Nephron (organoid): ENCODE results near the gene TRPC4.
A peak's percentile ranks its signal among the peaks of the same experiment; 100 is the strongest.

ENCODE experiments used
- H3K27ac Mint-ChIP-seq, 3 experiments: 2 replicates each; pipeline ENCODE4 v1.8.0; 2020; ENCODE audit warnings: mixed read lengths in 3 of 3, mild to moderate bottlenecking in 2 of 3, moderate library complexity in 1 of 3
- H3K27me3 Mint-ChIP-seq: 2 replicates; pipeline ENCODE4 v1.8.0; 2021; ENCODE audit warnings: low read depth, mild to moderate bottlenecking, moderate library complexity, mixed read lengths
- H3K36me3 Mint-ChIP-seq: 2 replicates; pipeline ENCODE4 v1.8.0; 2020; ENCODE audit warnings: low read depth, mixed read lengths
- H3K4me1 Mint-ChIP-seq: 2 replicates; pipeline ENCODE4 v1.8.0; 2020; ENCODE audit warnings: mixed read lengths
- H3K4me3 Mint-ChIP-seq, 3 experiments: 2 replicates each; pipeline ENCODE4 v1.8.0; 2020; ENCODE audit warnings: mild to moderate bottlenecking in 3 of 3, mixed read lengths in 3 of 3, moderate library complexity in 2 of 3
- H3K9me3 Mint-ChIP-seq: 2 replicates; pipeline ENCODE4 v1.8.0; 2020; ENCODE audit warnings: mixed read lengths
- CTCF ChIP-seq, 3 experiments: fragments of 200-600 bp; sonication (generic); IDR thresholded peaks; one replicate each; pipeline ENCODE4 v1.5.0; 2021; ENCODE audit warnings: antibody characterized with exemption in 3 of 3; ENCODE audit not compliant: unreplicated experiment in 3 of 3

The TRPC4 gene

GRCh38 chr13:37613638-37614037 lies 255.9 kb downstream of the TRPC4 start:
- Mint-ChIP-seq H3K9me3 (no peaks in the 10 kb centered on the region), H3K4me3 (no peak overlapping the region), H3K36me3 (no peaks in the 10 kb centered on the region), H3K27me3 (no peaks in the 10 kb centered on the region), H3K27ac (peak overlapping the region in 1 of 3 experiments; percentile 2), H3K4me1 (peaks cover 22% of the 10 kb centered on the region)
- no peak for TF ChIP-seq CTCF (IDR thresholded peaks at IDR 0.05; ENCODE audit: unreplicated experiment in 3 of 3)

- no peaks in the 10 kb centered on the region for H3K27me3 Mint-ChIP-seq
- no peaks in the 10 kb centered on the region for H3K36me3 Mint-ChIP-seq
Observed at GRCh38 chr13:37613236-37613635, 256.3 kb downstream of the TRPC4 start.

DNA sequence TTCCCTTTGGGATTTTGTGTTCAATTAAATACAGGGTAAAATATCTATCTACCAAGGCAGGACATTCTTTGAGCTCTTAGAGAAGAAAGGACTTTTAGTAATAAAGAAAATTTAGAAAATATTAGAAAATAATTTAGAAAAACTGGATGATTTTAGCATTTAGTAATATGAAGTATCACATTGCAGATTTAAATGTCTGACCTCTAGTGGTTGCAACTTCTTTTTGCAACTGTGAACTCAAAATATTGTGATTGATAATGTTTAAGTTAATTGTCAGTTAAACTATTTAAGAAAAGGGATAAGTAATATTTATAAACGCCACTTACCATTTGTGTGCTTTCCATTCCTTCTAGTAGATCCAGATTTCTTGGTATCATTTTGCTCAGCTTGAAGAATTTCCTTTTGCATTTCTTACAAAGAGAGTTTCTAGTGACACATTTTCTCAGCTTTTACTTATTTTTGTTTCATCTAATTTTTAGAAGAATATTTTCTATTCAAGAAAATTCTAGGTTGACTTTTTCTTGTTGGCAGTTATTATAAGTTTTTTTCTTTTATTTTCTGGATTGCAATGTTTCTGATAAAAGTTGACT lies 260.7 kb downstream of the TRPC4 start:
- Mint-ChIP-seq H3K4me1 (peaks cover 18% of the 10 kb centered on the region), H3K27ac (peak overlapping the region in 1 of 3 experiments; percentile 72), H3K4me3 (no peak overlapping the region), H3K9me3 (peaks cover 7% of the 10 kb centered on the region), H3K27me3 (no peaks in the 10 kb centered on the region), H3K36me3 (no peaks in the 10 kb centered on the region)
- peak; percentile 32 to 57 (median 43) for TF ChIP-seq CTCF (IDR thresholded peaks at IDR 0.05; ENCODE audit: unreplicated experiment in 3 of 3)

More at GRCh38 chr13:37613236-37613635, 256.3 kb downstream of the TRPC4 start:
- Mint-ChIP-seq H3K4me3 (no peak overlapping the region), H3K4me1 (peaks cover 22% of the 10 kb centered on the region), H3K9me3 (no peaks in the 10 kb centered on the region), H3K27ac (peak overlapping the region in 1 of 3 experiments; percentile 2)
- TF ChIP-seq CTCF (IDR thresholded peaks at IDR 0.05; ENCODE audit: unreplicated experiment in 3 of 3) = no peak

DNA sequence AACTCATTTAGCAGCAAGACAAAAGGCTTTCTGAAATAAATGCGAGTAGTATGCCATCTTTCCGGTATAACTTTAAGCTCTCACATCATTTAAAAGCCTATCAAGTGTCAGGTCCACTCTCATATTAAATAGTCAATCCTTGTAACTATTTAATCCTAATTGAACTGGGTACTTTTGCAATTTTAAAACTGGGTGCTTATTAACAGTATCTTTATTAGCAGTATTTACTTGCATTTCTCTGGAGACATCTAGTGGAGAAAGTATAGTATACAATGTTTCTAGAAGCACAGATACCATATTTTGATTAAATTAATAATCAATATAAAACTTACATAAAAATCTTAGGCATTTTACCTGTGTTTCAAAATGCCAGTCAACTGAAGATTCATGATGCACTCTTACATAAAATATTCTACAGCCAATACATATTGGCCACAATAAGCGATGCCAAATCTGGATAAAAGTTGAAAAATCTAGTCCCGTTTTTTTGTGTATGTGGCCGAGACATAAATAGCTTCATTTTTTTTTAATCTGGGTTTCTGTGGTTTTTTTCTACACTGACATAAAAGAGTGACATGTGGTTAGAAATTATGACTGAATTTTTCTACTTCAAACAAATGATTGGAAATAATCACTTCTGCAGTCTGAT lies 266.7 kb downstream of the TRPC4 start:
- Mint-ChIP-seq H3K4me3 (peak overlapping the region in 1 of 3 experiments; percentile 40), H3K4me1 (peaks cover 43% of the 10 kb centered on the region), H3K36me3 (no peaks in the 10 kb centered on the region), H3K27ac (peak overlapping the region; percentile 81 to 94 (median 82)), H3K27me3 (no peaks in the 10 kb centered on the region), H3K9me3 (peaks cover 7% of the 10 kb centered on the region)
- TF ChIP-seq CTCF (IDR thresholded peaks at IDR 0.05; ENCODE audit: unreplicated experiment in 3 of 3) = peak; percentile 57 to 72 (median 58)

- TF ChIP-seq CTCF (IDR thresholded peaks at IDR 0.05; ENCODE audit: unreplicated experiment in 3 of 3) = no peak
- Mint-ChIP-seq H3K36me3 (peaks cover 1% of the 10 kb centered on the region), H3K9me3 (peaks cover 7% of the 10 kb centered on the region), H3K4me3 (peak overlapping the region in 2 of 3 experiments; percentile 3 to 35), H3K27ac (peak overlapping the region; percentile 81 to 94 (median 82)), H3K27me3 (no peaks in the 10 kb centered on the region), H3K4me1 (peaks cover 43% of the 10 kb centered on the region)
Observed at GRCh38 chr13:37601648-37602440, 267.7 kb downstream of the TRPC4 start.
